Right lobe of liver (tissue), 6 donors: ENCODE measurements around the gene LCE2A. TPM values are rescaled to one million over a fixed set of nuclear protein-coding genes. Genes with fewer than 3 reads are reported as not detected.

Experiments used
- ATAC-seq, 4 donors: fragments of 200-7000 bp; cut with Tn5 transposase; one replicate each; pipeline ENCODE4 v1.9.1; 2020; ENCODE audit warnings: mild to moderate bottlenecking in 4 of 4, moderate library complexity in 4 of 4
- DNase-seq, 3 donors: peaks; one replicate each; pipeline ENCODE4 v3.0.0-alpha.2; 2020
- H3K27ac ChIP-seq, 3 donors: fragments of 200-600 bp; one replicate each; pipeline ENCODE4 v1.8.0; 2022
- H3K27me3 ChIP-seq, 2 donors: fragments of 200-600 bp; one replicate each; pipeline ENCODE4 v1.8.0; 2022
- H3K36me3 ChIP-seq, 4 donors: fragments of 200-600 bp; sonication (generic) in 1 of 4; one replicate each; pipeline versions ENCODE4 v1.5.1 to v1.8.0; 2017 to 2022; ENCODE audit warnings: control low read depth in 1 of 4
- H3K4me1 ChIP-seq, 4 donors: fragments of 200-600 bp; sonication (generic) in 1 of 4; one replicate each; pipeline versions ENCODE4 v1.5.1 to v1.8.0; 2017 to 2022; ENCODE audit warnings: control low read depth in 1 of 4
- H3K4me3 ChIP-seq, 3 donors: fragments of 200-600 bp; one replicate each; pipeline ENCODE4 v1.8.0; 2022
- H3K9me3 ChIP-seq, 4 donors: fragments of 200-600 bp; sonication (generic) in 1 of 4; one replicate each; pipeline versions ENCODE4 v1.5.1 to v1.8.0; 2017 to 2022; ENCODE audit warnings: control low read depth in 1 of 4
- POLR2A ChIP-seq: fragments of 450-650 bp; IDR thresholded peaks from one replicate; pipeline ENCODE4 v1.6.1; 2017; ENCODE audit warnings: antibody characterized with exemption, mild to moderate bottlenecking
- WGBS: methylation state at CpG from one replicate; pipeline ENCODE4 v1.1.6; 2018; ENCODE audit warnings: low coverage, low lambda C conversion rate; ENCODE audit not compliant: insufficient coverage; ENCODE audit errors: missing lambda C conversion rate; 5-methylcytosine and 5-hydroxymethylcytosine counted together
- intact Hi-C, 2 donors: fragments of 100-400 bp; cut with DNase I; formaldehyde crosslinking; loops; one replicate each; pipeline versions ENCODE4 v1.11.2 to v1.14.1; 2022
- total RNA-seq, 6 experiments: library from RNA; depleted of rRNA in 2 of 6; stranded (reverse); fragments of >200 nt in 2 of 6; fragmentation: NEBNext Ultra II Directional in 3 of 6; extraction: Animal tissue kit (Norgen Biotek cat#: 25700) in 3 of 6; gene quantifications; one replicate each; pipeline versions ENCODE4 v1.1.0 to v1.2.4, GENCODE V29; 2016 to 2023
- TF ChIP-seq, protein P1 (sequence below), 4 donors: fragments of 200-600 bp in 3 of 4; fragments of 450-650 bp in 1 of 4; IDR thresholded peaks; one replicate each; pipeline versions ENCODE4 v1.5.1 to v1.8.0; 2016 to 2022; ENCODE audit warnings: antibody characterized with exemption in 4 of 4, mild to moderate bottlenecking in 2 of 4
- donor health status: DM: no; HTN: yes; CAD: no.
- donor health status: DM: no; HTN: no; CAD: no.
- donor health status: DM: no; HTN: no; CAD: no.
- donor health status: DM: no; HTN: yes; CAD: no.
- donor health status: DM: no; HTN: yes; CAD: no.

LCE2A gene
- total RNA-seq, 6 experiments from 2014 or later, result not detected

DNA sequence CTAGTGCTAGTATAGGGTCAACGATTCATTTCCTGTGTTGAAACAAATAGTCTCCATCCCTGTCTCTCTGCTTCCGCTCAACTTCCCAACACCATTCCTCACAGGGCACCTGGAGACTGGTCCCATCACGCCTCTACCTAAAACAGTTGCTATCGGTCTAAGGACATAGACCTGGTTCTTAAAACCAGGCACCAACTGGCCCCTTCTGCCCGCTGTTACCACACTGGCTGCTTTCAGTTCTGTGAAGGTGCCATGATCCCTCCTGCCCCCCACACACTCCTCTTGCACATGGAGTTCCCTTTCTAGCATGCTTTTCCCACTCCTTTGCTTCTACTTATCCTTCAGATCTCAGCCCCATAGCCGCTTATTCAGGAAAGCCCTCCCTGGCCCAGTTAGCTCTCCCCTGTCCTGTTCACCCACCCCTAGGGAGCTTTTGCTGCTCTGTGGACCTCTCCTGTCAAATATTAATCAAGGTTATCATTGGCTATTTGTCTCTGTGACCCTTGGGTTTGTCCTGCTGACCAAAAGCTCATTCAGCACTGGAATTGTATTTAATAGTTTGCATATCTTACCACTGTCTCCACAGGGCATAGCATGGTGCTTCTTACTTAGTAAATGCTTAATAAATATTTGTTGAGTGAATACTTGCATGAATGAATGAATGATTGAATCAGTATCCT, 47.8 kb downstream of the LCE2A start:
- Histone ChIP-seq H3K4me3 (no peak overlapping the region), H3K36me3 (no peaks in the 10 kb centered on the region), H3K9me3 (no peaks in the 10 kb centered on the region), H3K27ac (no peak overlapping the region), H3K4me1 (no peaks in the 10 kb centered on the region), H3K27me3 (no peaks in the 10 kb centered on the region)
- no peak for ATAC-seq
- no peak for TF ChIP-seq POLR2A
- TF ChIP-seq, protein P1, sequence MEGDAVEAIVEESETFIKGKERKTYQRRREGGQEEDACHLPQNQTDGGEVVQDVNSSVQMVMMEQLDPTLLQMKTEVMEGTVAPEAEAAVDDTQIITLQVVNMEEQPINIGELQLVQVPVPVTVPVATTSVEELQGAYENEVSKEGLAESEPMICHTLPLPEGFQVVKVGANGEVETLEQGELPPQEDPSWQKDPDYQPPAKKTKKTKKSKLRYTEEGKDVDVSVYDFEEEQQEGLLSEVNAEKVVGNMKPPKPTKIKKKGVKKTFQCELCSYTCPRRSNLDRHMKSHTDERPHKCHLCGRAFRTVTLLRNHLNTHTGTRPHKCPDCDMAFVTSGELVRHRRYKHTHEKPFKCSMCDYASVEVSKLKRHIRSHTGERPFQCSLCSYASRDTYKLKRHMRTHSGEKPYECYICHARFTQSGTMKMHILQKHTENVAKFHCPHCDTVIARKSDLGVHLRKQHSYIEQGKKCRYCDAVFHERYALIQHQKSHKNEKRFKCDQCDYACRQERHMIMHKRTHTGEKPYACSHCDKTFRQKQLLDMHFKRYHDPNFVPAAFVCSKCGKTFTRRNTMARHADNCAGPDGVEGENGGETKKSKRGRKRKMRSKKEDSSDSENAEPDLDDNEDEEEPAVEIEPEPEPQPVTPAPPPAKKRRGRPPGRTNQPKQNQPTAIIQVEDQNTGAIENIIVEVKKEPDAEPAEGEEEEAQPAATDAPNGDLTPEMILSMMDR (IDR thresholded peaks at IDR 0.05), result no peak
- DNase-seq, result no peak
- WGBS, result 63% methylated on average over 5 of the region's 6 CpGs
- intact Hi-C loops, result no loop called here

DNA sequence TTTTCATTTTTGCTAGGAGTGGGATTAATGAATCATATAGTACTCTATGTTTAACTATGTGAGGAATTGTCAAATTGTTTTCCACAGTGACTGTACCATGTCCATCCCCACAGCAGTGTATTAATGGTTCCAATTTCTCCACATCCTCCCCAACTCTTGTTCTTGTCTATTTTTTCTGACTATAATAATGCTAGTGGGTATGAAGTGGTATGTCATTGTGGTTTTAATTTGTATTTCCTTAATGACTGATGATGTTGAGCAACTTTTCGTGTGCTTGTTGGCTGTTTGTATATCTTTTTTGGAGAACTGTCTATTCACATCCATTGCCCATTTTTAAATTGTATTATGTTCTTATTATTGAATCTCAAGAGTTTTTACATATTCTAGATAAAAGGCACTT, 49.7 kb downstream of the LCE2A start:
- Histone ChIP-seq H3K27me3 (no peaks in the 10 kb centered on the region), H3K36me3 (no peaks in the 10 kb centered on the region), H3K4me1 (no peaks in the 10 kb centered on the region), H3K4me3 (no peak overlapping the region), H3K27ac (no peak overlapping the region), H3K9me3 (no peaks in the 10 kb centered on the region)
- DNase-seq, result no peak
- ATAC-seq, result no peak
- TF ChIP-seq, protein P1 (IDR thresholded peaks at IDR 0.05), result no peak
- TF ChIP-seq POLR2A, result no peak
- intact Hi-C loops, result no loop called here
- 4% methylated on average over 1 of the region's 1 CpG for WGBS

Other genes starting within 250 kb of the LCE2A start
- not detected for gene LCE5A, start 187.5 kb upstream of the LCE2A start, total RNA-seq
- gene CRCT1, start 183.9 kb upstream of the LCE2A start, total RNA-seq, result not detected
- not detected for gene LCE3E, start 131.6 kb upstream of the LCE2A start, total RNA-seq
- not detected for gene LCE3D, start 117.8 kb upstream of the LCE2A start, total RNA-seq
- not detected for gene LCE3C, start 98.1 kb upstream of the LCE2A start, total RNA-seq
- not detected for gene LCE3B, start 84.5 kb upstream of the LCE2A start, total RNA-seq
- gene LCE3A, start 75.2 kb upstream of the LCE2A start, total RNA-seq, result not detected
- not detected for gene LCE2D, start 35.0 kb upstream of the LCE2A start, total RNA-seq
- gene LCE2C, start 23.1 kb upstream of the LCE2A start, total RNA-seq, result not detected
- not detected for gene LCE2B, start 12.2 kb upstream of the LCE2A start, total RNA-seq
- gene LCE4A, start 9.8 kb downstream of the LCE2A start, total RNA-seq, result not detected
- gene KPRP, start 59.7 kb downstream of the LCE2A start, total RNA-seq, result not detected
- gene LCE1F, start 76.8 kb downstream of the LCE2A start, total RNA-seq, result not detected
- not detected for gene LCE1E, start 87.9 kb downstream of the LCE2A start, total RNA-seq
- not detected for gene LCE1D, start 98.4 kb downstream of the LCE2A start, total RNA-seq
- gene LCE1C, start 108.3 kb downstream of the LCE2A start, total RNA-seq, result not detected
- not detected for gene LCE1B, start 113.6 kb downstream of the LCE2A start, total RNA-seq
- gene LCE1A, start 129.1 kb downstream of the LCE2A start, total RNA-seq, result not detected
- not detected for gene LCE6A, start 144.5 kb downstream of the LCE2A start, total RNA-seq
- not detected for gene LCE7A, start 161.7 kb downstream of the LCE2A start, total RNA-seq
- gene SMCP, start 180.0 kb downstream of the LCE2A start, total RNA-seq, result not detected
- not detected for gene IVL, start 210.2 kb downstream of the LCE2A start, total RNA-seq
- gene SPRR5, start 248.9 kb downstream of the LCE2A start, total RNA-seq, result not detected